NCI-H1417 (cell line): Measurements from ENCODE around the gene TIGD1.
A peak's percentile ranks its signal among the peaks of the same experiment; 100 is the strongest.

Source experiments
- DNase-seq, 3 experiments: peaks; one replicate each; lab custom pipeline; 2025; lab: John Stamatoyannopoulos, UW

Gene TIGD1

DNA sequence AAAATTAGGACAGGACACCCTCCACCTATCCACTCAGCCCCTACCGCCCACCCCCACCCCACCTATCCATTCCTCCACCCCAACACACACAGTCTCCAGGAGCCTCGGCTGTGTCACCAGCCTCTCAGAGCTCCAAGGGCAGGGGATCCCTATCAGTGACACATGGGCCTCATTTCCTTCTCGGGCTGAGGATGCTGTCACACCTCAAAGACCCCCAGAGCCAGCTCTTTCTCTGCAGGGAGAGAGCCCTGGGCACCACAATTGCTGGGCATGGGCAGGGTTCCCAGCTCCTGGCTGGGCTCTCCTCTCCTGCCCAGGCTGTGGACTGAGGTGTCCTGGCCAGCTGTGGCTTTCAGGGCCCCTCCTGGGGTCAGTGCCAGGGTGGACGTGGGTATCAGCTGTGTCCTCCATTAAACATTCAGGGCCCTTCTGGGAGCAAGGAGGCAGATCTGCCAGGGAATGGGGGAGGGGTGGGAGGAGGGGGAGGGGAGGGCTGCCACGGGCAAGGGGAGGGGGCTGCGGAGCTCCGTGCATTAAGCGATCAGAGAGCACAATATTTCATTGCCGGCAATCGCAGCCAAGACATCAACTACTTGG lies 48.5 kb downstream of the TIGD1 start:
- no peak for DNase-seq

DNA sequence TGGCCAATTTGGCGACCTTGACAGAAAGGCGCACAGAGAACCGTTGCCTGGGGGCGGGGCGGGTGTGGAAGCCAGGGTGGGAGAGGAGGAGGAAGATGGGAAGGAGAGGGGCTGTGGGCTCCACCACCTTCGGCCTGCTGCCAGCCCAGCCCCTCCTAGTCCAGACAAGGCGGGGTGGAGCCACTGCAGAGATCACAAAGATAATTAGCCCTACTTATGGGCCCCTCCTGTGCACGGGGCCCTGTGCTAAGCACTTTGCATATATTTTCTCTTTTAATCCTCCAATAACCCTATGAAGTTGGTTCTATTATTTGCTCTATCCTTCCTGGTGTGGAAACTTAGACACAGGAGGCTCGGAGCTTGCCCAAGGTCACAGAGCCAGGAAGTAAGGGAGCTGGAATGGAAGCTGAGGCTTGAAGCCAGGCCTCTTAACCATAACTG lies 49.0 kb downstream of the TIGD1 start:
- peak in 1 of 3 experiments; percentile 36 for DNase-seq

DNA sequence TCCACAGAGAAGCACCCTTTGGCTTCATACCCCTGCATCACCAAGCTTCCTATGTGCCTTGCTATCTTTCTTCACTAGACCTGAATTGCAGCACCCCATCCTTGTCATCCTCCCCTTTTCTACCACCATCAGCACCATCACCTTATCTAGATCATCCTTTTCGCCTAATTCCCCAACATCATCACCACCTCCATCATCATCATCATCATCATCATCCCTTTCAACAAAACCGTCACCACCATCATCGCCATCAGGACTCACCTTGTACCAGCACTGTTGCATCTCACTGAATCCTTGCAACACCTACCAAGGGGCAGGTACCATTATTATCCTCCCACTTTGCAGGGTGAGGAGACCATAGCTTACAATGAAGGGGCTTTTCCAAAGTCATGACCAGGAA lies 51.9 kb downstream of the TIGD1 start:
- DNase-seq: no peak
